Mesendoderm (in vitro differentiated cells): ENCODE results near the gene PGD.

ENCODE experiments used
- DNase-seq: peaks from one replicate; pipeline ENCODE4 v3.0.0; 2013
- H2AK5ac ChIP-seq: 2 replicates; pipeline ENCODE4 v1.6.1; 2013; ENCODE audit warnings: low read length, inconsistent platforms
- H2BK120ac ChIP-seq: 2 replicates; pipeline ENCODE4 v1.6.1; 2013; ENCODE audit warnings: low read depth, mild to moderate bottlenecking, low read length, moderate library complexity, mixed read lengths
- H2BK15ac ChIP-seq: replicated peaks from 2 replicates; pipeline ENCODE4 v1.6.1; 2013; ENCODE audit warnings: low read depth, mild to moderate bottlenecking, moderate library complexity
- H2BK5ac ChIP-seq: 2 replicates; pipeline ENCODE4 v1.6.1; 2013; ENCODE audit warnings: low read length, inconsistent platforms
- H3K18ac ChIP-seq: 2 replicates; pipeline ENCODE4 v1.6.1; 2013; ENCODE audit warnings: mild to moderate bottlenecking, low read length, mixed read lengths
- H3K23ac ChIP-seq: one replicate; pipeline ENCODE4 v1.6.1; 2013; ENCODE audit warnings: low read length
- H3K27ac ChIP-seq: 2 replicates; pipeline ENCODE4 v1.5.1; 2013; ENCODE audit warnings: low read depth, mild to moderate bottlenecking, inconsistent platforms, low read length, moderate library complexity
- H3K27me3 ChIP-seq: 2 replicates; pipeline ENCODE4 v1.6.1; 2013; ENCODE audit warnings: low read length, control low read depth, mild to moderate bottlenecking, inconsistent platforms; ENCODE audit not compliant: insufficient read depth, poor library complexity
- H3K36me3 ChIP-seq: 2 replicates; pipeline ENCODE4 v1.6.1; 2013; ENCODE audit warnings: low read length, inconsistent platforms; ENCODE audit not compliant: control insufficient read depth, insufficient read depth
- H3K4ac ChIP-seq: one replicate; pipeline ENCODE4 v1.6.1; 2013; ENCODE audit warnings: low read depth, mild to moderate bottlenecking, low read length, moderate library complexity
- H3K4me1 ChIP-seq: 2 replicates; pipeline ENCODE4 v1.6.1; 2013; ENCODE audit warnings: low read depth, low read length, inconsistent platforms; ENCODE audit not compliant: control insufficient read depth
- H3K4me2 ChIP-seq: 2 replicates; pipeline ENCODE4 v1.6.1; 2013; ENCODE audit warnings: low read length
- H3K4me3 ChIP-seq: 2 replicates; pipeline ENCODE4 v1.5.1; 2013; ENCODE audit warnings: mild to moderate bottlenecking, low read length
- H3K56ac ChIP-seq: one replicate; pipeline ENCODE4 v1.6.1; 2013; ENCODE audit warnings: low read length
- H3K79me1 ChIP-seq: 2 replicates; pipeline ENCODE4 v1.6.1; 2013; ENCODE audit warnings: low read length, inconsistent platforms
- H3K79me2 ChIP-seq: 2 replicates; pipeline ENCODE4 v1.6.1; 2013; ENCODE audit warnings: mild to moderate bottlenecking, low read length; ENCODE audit not compliant: control insufficient read depth, insufficient read depth
- H3K9ac ChIP-seq: 2 replicates; pipeline ENCODE4 v1.6.1; 2013; ENCODE audit warnings: low read length, inconsistent platforms
- H4K5ac ChIP-seq: one replicate; pipeline ENCODE4 v1.6.1; 2013; ENCODE audit warnings: low read length
- H4K8ac ChIP-seq: one replicate; pipeline ENCODE4 v1.6.1; 2013; ENCODE audit warnings: low read depth, mild to moderate bottlenecking, control low read depth, low read length, moderate library complexity
- WGBS: extraction: QIAGEN DNeasy Blood & Tissue Kit; methylation state at CpG from one replicate; pipeline ENCODE4 v1.1.7; 2013; ENCODE audit warnings: low lambda C conversion rate, missing lambda C conversion rate; ENCODE audit not compliant: insufficient coverage; ENCODE audit errors: extremely low coverage; 5-methylcytosine and 5-hydroxymethylcytosine counted together

Gene PGD

GRCh38 chr1:10428984-10429383 lies 30.1 kb downstream of the PGD start:
- Histone ChIP-seq H3K36me3 (no peaks in the 10 kb centered on the region), H3K27ac (no peak overlapping the region), H3K4me1 (peaks cover 2% of the 10 kb centered on the region), H3K4ac (no peak overlapping the region), H3K4me3 (no peak overlapping the region), H2BK5ac (no peak overlapping the region), H4K8ac (no peak overlapping the region), H3K27me3 (no peaks in the 10 kb centered on the region), H3K4me2 (no peak overlapping the region), H2AK5ac (no peak overlapping the region), H3K18ac (no peak overlapping the region), H3K79me2 (no peaks in the 10 kb centered on the region), H2BK15ac (no peak overlapping the region), H2BK120ac (no peak overlapping the region), H3K79me1 (no peaks in the 10 kb centered on the region), H3K23ac (no peak overlapping the region), H3K56ac (peak overlapping the region; percentile 11), H3K9ac (no peak overlapping the region), H4K5ac (no peak overlapping the region)
- DNase-seq = no peak
- WGBS = no CpG with 5 or more reads among the region's 5 CpGs

GRCh38 chr1:10429868-10430215 lies 31.0 kb downstream of the PGD start:
- no peak for DNase-seq
- H2BK5ac ChIP-seq = no peak overlapping the region
- H3K4ac ChIP-seq = no peak overlapping the region
- H3K36me3 ChIP-seq = no peaks in the 10 kb centered on the region
- H3K18ac ChIP-seq = no peak overlapping the region
- no peak overlapping the region for H2BK120ac ChIP-seq
- H3K79me1 ChIP-seq = no peaks in the 10 kb centered on the region
- H4K5ac ChIP-seq = no peak overlapping the region
- H3K56ac ChIP-seq = peak overlapping the region; percentile 92
- H3K4me2 ChIP-seq = peak overlapping the region; percentile 53
- peak overlapping the region; percentile 74 for H3K9ac ChIP-seq
- no peak overlapping the region for H3K27ac ChIP-seq
- peaks cover 2% of the 10 kb centered on the region for H3K4me1 ChIP-seq
- H3K27me3 ChIP-seq = no peaks in the 10 kb centered on the region
- no peak overlapping the region for H2BK15ac ChIP-seq
- peak overlapping the region; percentile 10 for H3K23ac ChIP-seq
- H2AK5ac ChIP-seq = peak overlapping the region; percentile 6
- H4K8ac ChIP-seq = no peak overlapping the region
- no CpG with 5 or more reads among the region's 16 CpGs for WGBS
- H3K4me3 ChIP-seq = no peak overlapping the region
- no peaks in the 10 kb centered on the region for H3K79me2 ChIP-seq

DNA sequence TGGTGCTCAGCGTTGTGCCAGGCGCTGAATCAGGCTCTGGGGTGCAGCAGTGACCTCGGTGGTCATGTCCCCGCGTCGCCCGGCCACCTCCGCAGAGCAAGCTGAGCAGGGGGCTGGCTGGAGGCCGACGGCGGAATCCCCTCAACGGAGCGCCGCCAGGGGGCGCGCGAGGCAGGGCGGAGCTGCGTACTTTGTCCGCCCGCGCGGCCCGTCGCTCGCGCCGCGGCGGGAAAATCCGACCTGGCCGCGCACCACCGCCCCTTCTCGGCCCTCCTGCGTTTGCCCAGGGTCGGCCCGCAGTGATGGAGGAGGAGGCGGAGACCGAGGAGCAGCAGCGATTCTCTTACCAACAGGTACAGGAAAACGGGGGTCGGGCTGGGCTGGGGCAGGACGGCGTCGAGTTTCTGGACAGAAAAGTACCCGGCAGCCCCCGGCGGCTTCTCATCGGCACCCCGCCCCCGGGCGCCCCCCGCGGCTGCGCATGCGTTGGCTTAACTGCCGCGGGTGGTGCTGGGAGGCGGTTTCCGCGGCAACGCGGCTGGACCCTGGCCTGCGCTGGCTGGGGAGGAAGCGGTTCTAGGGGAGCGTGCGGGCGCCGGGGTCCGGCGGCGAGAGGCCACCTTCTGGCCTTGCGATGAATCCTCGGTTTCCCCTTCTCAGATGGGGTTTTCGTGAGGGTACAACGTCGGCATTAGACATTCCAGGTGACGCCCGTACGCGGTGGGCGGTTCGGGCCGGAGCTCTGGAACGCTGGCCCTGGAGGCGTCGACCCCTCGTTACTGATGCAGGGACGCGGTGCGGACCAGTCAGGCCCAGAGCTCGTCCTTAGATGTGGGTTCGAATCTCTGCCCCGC lies 31.6 kb downstream of the PGD start, which contains the start of gene CENPS:
CENPS (plus strand) TSS at position 218 of the 854 bp plus-strand sequence; CDS start at position 303, 85 bp downstream.
- peak within 1 kb of the TSS; percentile 10 for H3K23ac ChIP-seq
- H2BK120ac ChIP-seq = no peak within 1 kb of the TSS
- peak within 1 kb of the TSS; percentile 62 for H3K27ac ChIP-seq
- H2AK5ac ChIP-seq = peak within 1 kb of the TSS; percentile 6
- H3K9ac ChIP-seq = peak within 1 kb of the TSS; percentile 76
- DNase-seq = peak; percentile 96
- H4K8ac ChIP-seq = no peak within 1 kb of the TSS
- no peaks in the 10 kb centered on the region for H3K79me2 ChIP-seq
- no peak within 1 kb of the TSS for H3K4ac ChIP-seq
- peak within 1 kb of the TSS; percentile 76 for H3K4me2 ChIP-seq
- no CpG with 5 or more reads among the region's 95 CpGs for WGBS
- peak within 1 kb of the TSS; percentile 81 for H3K4me3 ChIP-seq
- no peaks in the 10 kb centered on the region for H3K27me3 ChIP-seq
- peak within 1 kb of the TSS; percentile 38 for H2BK5ac ChIP-seq
- H2BK15ac ChIP-seq = no peak within 1 kb of the TSS
- peaks cover 1% of the 10 kb centered on the region for H3K36me3 ChIP-seq
- H3K56ac ChIP-seq = peak within 1 kb of the TSS; percentile 97
- no peak within 1 kb of the TSS for H4K5ac ChIP-seq
- no peaks in the 10 kb centered on the region for H3K79me1 ChIP-seq
- H3K4me1 ChIP-seq = peaks cover 2% of the 10 kb centered on the region
- H3K18ac ChIP-seq = peak within 1 kb of the TSS; percentile 57

GRCh38 chr1:10431070-10431730 lies 32.3 kb downstream of the PGD start:
- H3K79me1 ChIP-seq = no peaks in the 10 kb centered on the region
- no peak overlapping the region for H4K8ac ChIP-seq
- H2AK5ac ChIP-seq = no peak overlapping the region
- no peak overlapping the region for H4K5ac ChIP-seq
- no peak overlapping the region for H2BK15ac ChIP-seq
- no peak overlapping the region for H3K27ac ChIP-seq
- peak overlapping the region; percentile 76 for H3K4me2 ChIP-seq
- H2BK5ac ChIP-seq = no peak overlapping the region
- peaks cover 2% of the 10 kb centered on the region for H3K4me1 ChIP-seq
- H3K36me3 ChIP-seq = peaks cover 1% of the 10 kb centered on the region
- peak overlapping the region; percentile 97 for H3K56ac ChIP-seq
- no peaks in the 10 kb centered on the region for H3K79me2 ChIP-seq
- no peak overlapping the region for H2BK120ac ChIP-seq
- no peak overlapping the region for H3K23ac ChIP-seq
- peak; percentile 51 for DNase-seq
- H3K27me3 ChIP-seq = no peaks in the 10 kb centered on the region
- peak overlapping the region; percentile 24 for H3K18ac ChIP-seq
- no CpG with 5 or more reads among the region's 30 CpGs for WGBS
- peak overlapping the region; percentile 81 for H3K4me3 ChIP-seq
- H3K9ac ChIP-seq = peak overlapping the region; percentile 76
- no peak overlapping the region for H3K4ac ChIP-seq

DNA sequence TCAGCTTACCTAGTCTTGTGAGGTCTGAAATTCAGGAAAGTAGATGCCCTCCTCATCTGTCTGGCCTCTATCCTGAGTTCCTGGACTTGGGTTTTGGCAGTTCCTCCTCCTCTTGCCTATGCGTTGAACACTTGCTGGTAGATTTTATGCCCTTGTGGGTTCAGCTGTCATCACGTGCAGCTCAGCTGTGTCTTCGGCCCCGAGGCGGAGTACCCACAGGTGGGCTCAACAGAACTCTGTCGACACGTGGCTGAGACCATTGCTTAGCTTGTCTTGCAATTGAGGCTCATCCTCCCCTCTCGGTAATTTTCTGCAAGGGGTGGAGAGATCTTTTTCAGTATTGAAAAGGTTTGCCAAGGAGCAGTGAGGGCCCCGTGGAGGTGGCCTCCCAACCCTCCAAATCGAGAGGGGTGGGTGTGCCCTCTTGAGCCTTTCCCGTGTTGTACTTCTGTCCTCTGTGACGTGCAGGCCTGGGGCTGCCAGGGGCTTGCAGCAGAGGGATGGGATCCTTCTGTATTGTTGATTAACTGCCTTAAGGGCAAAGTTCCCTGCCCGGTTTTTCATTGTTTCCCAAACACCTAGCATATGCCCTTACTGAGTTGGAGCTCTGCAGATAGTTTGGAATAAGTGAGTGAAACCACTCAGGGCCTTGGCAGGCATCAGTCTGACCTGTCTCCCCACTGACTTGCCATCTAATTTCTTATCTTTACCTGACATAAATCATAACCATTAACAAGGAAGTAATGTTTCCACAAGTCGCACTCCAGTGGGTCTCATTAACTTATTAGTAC lies 34.2 kb downstream of the PGD start:
- DNase-seq = no peak
- WGBS = no CpG with 5 or more reads among the region's 14 CpGs
- no peak overlapping the region for H4K8ac ChIP-seq
- H3K56ac ChIP-seq = no peak overlapping the region
- H3K79me1 ChIP-seq = no peaks in the 10 kb centered on the region
- H3K18ac ChIP-seq = no peak overlapping the region
- H3K27me3 ChIP-seq = no peaks in the 10 kb centered on the region
- H3K9ac ChIP-seq = no peak overlapping the region
- no peak overlapping the region for H2AK5ac ChIP-seq
- H3K23ac ChIP-seq = no peak overlapping the region
- H3K27ac ChIP-seq = no peak overlapping the region
- H2BK15ac ChIP-seq = no peak overlapping the region
- H3K4me1 ChIP-seq = peaks cover 2% of the 10 kb centered on the region
- peaks cover 1% of the 10 kb centered on the region for H3K36me3 ChIP-seq
- H2BK120ac ChIP-seq = no peak overlapping the region
- H2BK5ac ChIP-seq = no peak overlapping the region
- no peaks in the 10 kb centered on the region for H3K79me2 ChIP-seq
- no peak overlapping the region for H3K4ac ChIP-seq
- no peak overlapping the region for H3K4me3 ChIP-seq
- H4K5ac ChIP-seq = no peak overlapping the region
- H3K4me2 ChIP-seq = no peak overlapping the region
